ENCODE data around the gene POU2F2.

DNA sequence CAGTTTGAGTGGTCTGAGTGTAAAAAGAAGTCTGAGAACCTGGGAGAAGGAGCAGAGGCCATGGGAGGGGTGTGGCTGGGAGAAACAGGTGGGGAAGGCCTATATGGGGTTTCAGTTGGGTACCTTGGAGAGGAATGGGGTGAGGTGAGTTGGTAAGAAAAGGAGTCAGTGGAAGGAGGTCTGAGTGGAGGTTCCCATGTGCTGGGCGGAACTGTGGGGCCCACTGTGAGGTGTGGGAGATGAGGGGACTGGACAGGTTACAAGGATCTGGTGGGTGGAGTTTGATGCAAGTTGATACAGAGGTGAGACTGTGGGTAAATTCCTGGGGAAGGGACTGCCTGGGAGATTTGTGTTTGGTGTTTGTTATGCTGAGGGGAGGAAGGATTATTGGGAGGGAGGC is 54.2 kb downstream of the POU2F2 start:
- no peak for TF ChIP-seq MCM2 (IDR thresholded peaks at IDR 0.05; ENCODE audit: low read depth)
- TF ChIP-seq, protein P1, sequence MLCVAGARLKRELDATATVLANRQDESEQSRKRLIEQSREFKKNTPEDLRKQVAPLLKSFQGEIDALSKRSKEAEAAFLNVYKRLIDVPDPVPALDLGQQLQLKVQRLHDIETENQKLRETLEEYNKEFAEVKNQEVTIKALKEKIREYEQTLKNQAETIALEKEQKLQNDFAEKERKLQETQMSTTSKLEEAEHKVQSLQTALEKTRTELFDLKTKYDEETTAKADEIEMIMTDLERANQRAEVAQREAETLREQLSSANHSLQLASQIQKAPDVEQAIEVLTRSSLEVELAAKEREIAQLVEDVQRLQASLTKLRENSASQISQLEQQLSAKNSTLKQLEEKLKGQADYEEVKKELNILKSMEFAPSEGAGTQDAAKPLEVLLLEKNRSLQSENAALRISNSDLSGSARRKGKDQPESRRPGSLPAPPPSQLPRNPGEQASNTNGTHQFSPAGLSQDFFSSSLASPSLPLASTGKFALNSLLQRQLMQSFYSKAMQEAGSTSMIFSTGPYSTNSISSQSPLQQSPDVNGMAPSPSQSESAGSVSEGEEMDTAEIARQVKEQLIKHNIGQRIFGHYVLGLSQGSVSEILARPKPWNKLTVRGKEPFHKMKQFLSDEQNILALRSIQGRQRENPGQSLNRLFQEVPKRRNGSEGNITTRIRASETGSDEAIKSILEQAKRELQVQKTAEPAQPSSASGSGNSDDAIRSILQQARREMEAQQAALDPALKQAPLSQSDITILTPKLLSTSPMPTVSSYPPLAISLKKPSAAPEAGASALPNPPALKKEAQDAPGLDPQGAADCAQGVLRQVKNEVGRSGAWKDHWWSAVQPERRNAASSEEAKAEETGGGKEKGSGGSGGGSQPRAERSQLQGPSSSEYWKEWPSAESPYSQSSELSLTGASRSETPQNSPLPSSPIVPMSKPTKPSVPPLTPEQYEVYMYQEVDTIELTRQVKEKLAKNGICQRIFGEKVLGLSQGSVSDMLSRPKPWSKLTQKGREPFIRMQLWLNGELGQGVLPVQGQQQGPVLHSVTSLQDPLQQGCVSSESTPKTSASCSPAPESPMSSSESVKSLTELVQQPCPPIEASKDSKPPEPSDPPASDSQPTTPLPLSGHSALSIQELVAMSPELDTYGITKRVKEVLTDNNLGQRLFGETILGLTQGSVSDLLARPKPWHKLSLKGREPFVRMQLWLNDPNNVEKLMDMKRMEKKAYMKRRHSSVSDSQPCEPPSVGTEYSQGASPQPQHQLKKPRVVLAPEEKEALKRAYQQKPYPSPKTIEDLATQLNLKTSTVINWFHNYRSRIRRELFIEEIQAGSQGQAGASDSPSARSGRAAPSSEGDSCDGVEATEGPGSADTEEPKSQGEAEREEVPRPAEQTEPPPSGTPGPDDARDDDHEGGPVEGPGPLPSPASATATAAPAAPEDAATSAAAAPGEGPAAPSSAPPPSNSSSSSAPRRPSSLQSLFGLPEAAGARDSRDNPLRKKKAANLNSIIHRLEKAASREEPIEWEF (CRISPR knock-in tag; IDR thresholded peaks at IDR 0.05), result no peak
- TF ChIP-seq SP2 (IDR thresholded peaks at IDR 0.05; ENCODE audit: extremely low read depth, low read depth, low read length, poor library complexity, severe bottlenecking), result no peak
- TF ChIP-seq ZC3H8 (IDR thresholded peaks at IDR 0.05), result no peak
- TF ChIP-seq KDM5B (IDR thresholded peaks at IDR 0.05; ENCODE audit: insufficient replicate concordance, low read depth, low read length), result no peak
- no peak for TF ChIP-seq TAF1 (IDR thresholded peaks at IDR 0.05; ENCODE audit: control insufficient read depth, extremely low read depth, insufficient read depth, low read length, severe bottlenecking)
- TF ChIP-seq NONO (IDR thresholded peaks at IDR 0.05; ENCODE audit: low read depth in 2 of 2, low read length in 1 of 2), result no peak
- TF ChIP-seq CTCF (IDR thresholded peaks at IDR 0.05 in 2 of 3, conservative IDR thresholded peaks at IDR 0.05 in 1 of 3; ENCODE audit: insufficient read depth in 2 of 3, low read depth in 1 of 3, low read length in 3 of 3), result no peak

Data from K562 (cell line).